ENCODE data around the gene ARHGEF4. TPM values are rescaled to one million over a fixed set of nuclear protein-coding genes. Genes with fewer than 3 reads are reported as not detected.

ARHGEF4 gene
- total RNA-seq, 1 experiment from 2014 or later: 0.06 TPM

- Histone ChIP-seq H3K27ac (no peak overlapping the region), H3K4me1 (no peaks in the 10 kb centered on the region), H3K4me3 (no peak overlapping the region), H3K9me3 (replicated peaks) (no peaks in the 10 kb centered on the region), H3K27me3 (peaks cover 9% of the 10 kb centered on the region), H3K36me3 (no peaks in the 10 kb centered on the region)
- no peak for DNase-seq
These were observed 12.0 kb downstream of the ARHGEF4 start for GRCh38 chr2:130848526-130849210.

DNA sequence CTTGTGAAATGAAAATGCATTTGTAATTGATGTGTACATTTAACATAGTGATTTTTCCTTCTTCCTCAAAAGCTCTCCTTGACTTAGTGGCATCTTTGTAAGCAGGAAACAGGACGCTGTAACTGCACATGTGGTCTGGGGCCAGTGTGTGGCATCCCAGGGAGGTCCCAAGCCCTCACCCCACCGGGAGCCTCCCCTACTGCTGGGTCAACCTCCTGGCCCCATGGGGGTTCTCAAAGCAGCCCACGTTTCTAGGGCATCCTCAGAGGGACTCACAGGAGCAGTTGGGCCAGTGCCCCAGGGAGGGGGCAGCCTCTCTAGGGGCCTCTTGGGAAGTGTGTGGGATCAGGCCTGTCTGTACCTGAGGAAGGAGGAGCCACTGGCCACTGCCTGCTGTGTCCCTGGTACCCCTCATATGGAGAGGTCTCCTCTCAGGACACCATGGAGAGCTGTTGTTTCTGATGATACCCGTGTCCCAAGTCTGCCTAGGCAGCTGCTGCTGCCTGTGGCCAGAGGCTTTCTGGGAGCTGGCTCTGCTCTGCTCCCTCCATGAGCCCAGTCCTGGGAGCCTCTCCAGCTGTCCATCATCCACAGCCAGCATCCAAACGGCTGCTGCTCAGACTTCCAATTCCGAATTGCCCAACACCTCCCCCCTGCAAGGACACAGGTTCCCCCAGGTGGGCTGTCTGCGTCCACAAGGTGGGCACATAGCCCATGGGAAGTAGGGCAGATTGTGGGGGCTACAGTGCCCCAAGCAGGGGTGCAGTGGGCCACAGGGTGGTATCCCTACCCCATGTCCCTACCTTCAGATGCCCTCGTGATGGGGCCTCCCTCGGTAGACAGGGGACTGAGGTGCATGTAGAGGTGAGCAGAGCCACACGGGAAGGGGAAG is 13.4 kb downstream of the ARHGEF4 start:
- H3K36me3 ChIP-seq: no peaks in the 10 kb centered on the region
- DNase-seq: no peak
- H3K4me1 ChIP-seq: no peaks in the 10 kb centered on the region
- no peak overlapping the region for H3K27ac ChIP-seq
- H3K4me3 ChIP-seq: no peak overlapping the region
- H3K27me3 ChIP-seq: peaks cover 9% of the 10 kb centered on the region
- no peaks in the 10 kb centered on the region for H3K9me3 ChIP-seq (replicated peaks)

DNA sequence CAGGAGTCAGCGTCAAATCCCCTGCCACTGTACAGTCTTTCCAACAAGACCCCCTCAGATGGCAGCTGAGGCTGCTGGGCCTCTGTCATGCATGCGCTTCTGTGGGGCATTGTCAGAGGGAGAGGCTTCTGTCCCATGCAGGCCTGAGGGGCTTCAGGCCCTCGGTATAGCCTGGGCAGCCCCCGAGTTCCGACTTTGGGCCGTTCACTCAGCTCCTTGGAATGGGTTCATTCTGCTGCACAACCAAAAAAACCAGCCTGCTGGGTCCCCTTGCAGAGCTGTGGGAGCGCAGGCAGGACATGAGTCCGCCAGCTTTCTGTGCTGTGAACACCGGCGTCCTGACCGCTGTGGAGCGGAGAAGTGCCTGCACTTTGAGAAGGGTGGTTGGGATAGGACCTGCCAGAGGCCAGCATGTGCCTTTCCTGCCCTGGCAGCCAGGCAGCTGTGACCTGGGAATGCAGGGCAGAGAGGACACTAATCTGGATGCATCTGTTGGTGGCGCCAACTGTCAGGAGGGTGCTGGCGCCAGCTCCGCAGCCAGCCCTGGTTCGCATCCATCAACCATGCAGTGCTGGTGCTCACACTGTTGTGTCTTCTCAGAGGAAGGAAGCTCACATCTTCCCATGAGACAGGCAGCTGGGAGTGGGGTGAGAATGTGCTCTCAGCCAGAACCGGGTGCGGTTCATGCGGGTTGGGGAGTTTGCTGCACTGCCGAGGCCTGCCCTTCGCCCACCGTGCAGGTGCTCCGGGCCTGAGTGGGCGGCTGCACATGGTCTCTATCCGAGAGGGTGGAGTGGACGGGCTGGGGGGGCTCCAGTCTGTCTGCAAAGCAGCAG is 14.3 kb downstream of the ARHGEF4 start:
- Histone ChIP-seq H3K9me3 (replicated peaks) (0 out of 2 replicates have a peak, but pooled peaks cover 2% of the 10 kb centered on the region), H3K36me3 (no peaks in the 10 kb centered on the region), H3K4me3 (no peak overlapping the region), H3K4me1 (no peaks in the 10 kb centered on the region), H3K27ac (no peak overlapping the region), H3K27me3 (peaks cover 7% of the 10 kb centered on the region)
- DNase-seq: no peak

DNA sequence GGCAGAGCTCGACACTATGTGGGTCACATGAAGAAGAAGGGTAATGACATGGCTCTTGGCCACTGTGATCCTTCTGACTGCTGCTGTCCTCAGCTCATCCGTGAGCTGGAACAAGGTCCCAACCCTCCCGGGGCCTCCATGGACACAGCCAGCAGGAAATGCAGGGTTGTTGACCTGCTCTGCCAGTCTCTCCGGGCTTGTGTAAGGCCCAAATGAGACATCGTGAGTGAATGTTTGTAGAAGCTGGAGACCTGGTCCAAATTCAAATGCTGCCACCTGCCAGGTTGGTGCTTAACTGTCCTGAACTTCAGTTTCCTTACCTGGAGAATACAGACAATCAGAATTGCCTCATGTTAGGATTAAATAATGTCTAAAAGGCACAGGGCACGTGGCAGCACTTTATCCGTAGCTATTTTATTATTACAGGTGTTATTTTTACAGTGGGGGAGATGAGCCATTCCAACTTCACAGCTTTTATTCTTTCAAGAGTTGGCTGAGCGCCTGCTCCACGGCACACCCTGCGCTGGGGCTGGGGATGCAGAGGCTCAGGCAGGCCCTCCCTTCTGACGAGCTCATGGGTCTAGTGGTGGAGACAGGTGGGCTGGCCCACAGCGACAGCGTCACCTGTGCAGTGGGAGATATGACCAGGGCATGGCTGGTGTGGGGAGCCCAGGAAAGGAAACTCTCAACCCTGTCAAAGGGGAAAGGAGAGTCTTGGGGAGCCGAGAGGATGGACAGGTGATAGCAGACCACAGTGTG is 15.1 kb downstream of the ARHGEF4 start:
- Histone ChIP-seq H3K4me3 (no peak overlapping the region), H3K4me1 (no peaks in the 10 kb centered on the region), H3K27me3 (peaks cover 4% of the 10 kb centered on the region), H3K27ac (no peak overlapping the region), H3K36me3 (no peaks in the 10 kb centered on the region), H3K9me3 (replicated peaks) (0 out of 2 replicates have a peak, but pooled peaks cover 2% of the 10 kb centered on the region)
- no peak for DNase-seq

- Histone ChIP-seq H3K4me1 (no peaks in the 10 kb centered on the region), H3K27ac (no peak overlapping the region), H3K27me3 (peaks cover 4% of the 10 kb centered on the region), H3K36me3 (no peaks in the 10 kb centered on the region), H3K4me3 (no peak overlapping the region), H3K9me3 (replicated peaks) (0 out of 2 replicates have a peak, but pooled peaks cover 2% of the 10 kb centered on the region)
- DNase-seq: no peak
These were observed 15.9 kb downstream of the ARHGEF4 start for GRCh38 chr2:130852521-130853115.

- Histone ChIP-seq H3K4me1 (no peaks in the 10 kb centered on the region), H3K36me3 (no peaks in the 10 kb centered on the region), H3K27me3 (peaks cover under 1% of the 10 kb centered on the region; the same call in 1 of the 2 replicates), H3K4me3 (no peak overlapping the region), H3K9me3 (replicated peaks) (0 out of 2 replicates have a peak, but pooled peaks cover 2% of the 10 kb centered on the region), H3K27ac (no peak overlapping the region)
- no peak for DNase-seq
These were observed 16.7 kb downstream of the ARHGEF4 start for GRCh38 chr2:130853391-130853790.

DNA sequence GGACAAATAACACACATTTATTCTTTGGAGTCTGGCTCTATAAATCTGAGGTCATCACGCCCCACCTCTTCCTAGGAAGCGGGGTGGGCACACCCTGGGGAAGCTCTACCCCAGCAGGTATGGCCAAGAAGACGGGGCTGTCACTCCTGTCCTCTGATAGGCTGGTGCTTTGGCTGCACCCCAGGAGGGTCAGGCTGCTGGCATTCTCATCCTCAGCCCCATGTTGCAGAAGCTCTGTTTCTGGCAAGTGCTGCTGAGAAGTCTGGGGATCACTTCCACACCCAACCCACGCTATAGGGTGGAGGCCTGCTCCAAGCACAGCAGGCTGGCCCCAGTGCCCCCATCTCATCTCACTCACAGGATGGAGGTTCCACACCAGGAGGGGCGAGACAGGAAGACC is 17.6 kb downstream of the ARHGEF4 start:
- Histone ChIP-seq H3K27ac (no peak overlapping the region), H3K4me1 (no peaks in the 10 kb centered on the region), H3K4me3 (no peak overlapping the region), H3K9me3 (replicated peaks) (0 out of 2 replicates have a peak, but pooled peaks cover 2% of the 10 kb centered on the region), H3K36me3 (no peaks in the 10 kb centered on the region), H3K27me3 (no peaks in the 10 kb centered on the region)
- DNase-seq: no peak

- H3K4me1 ChIP-seq: no peaks in the 10 kb centered on the region
- no peaks in the 10 kb centered on the region for H3K9me3 ChIP-seq (replicated peaks)
- H3K27ac ChIP-seq: no peak overlapping the region
- no peak for DNase-seq
- no peak overlapping the region for H3K4me3 ChIP-seq
- H3K27me3 ChIP-seq: no peaks in the 10 kb centered on the region
- no peaks in the 10 kb centered on the region for H3K36me3 ChIP-seq
These were observed 28.4 kb downstream of the ARHGEF4 start for GRCh38 chr2:130864830-130865800.

GRCh38 chr2:130869441-130870160 is 32.9 kb downstream of the ARHGEF4 start:
- H3K4me1 ChIP-seq: no peaks in the 10 kb centered on the region
- H3K36me3 ChIP-seq: no peaks in the 10 kb centered on the region
- no peaks in the 10 kb centered on the region for H3K9me3 ChIP-seq (replicated peaks)
- H3K27me3 ChIP-seq: no peaks in the 10 kb centered on the region
- no peak overlapping the region for H3K4me3 ChIP-seq
- no peak for DNase-seq
- H3K27ac ChIP-seq: no peak overlapping the region

DNA sequence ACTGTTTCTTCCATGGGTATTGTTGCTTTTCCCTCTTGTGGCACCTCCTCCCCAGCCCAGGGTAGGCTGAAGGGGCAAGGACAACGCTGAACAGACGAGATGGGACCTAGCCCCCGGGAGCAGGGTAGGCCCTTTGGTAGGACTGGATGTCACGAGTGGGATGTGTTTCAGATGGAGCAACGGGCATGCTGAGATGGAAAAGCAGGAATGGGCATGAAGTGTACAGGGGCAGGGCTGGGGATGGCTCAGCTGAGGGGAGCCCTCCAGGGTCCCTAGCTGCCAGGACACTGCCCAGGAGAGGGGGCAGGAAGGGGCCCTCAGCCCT is 33.4 kb downstream of the ARHGEF4 start:
- DNase-seq: no peak
- no peaks in the 10 kb centered on the region for H3K27me3 ChIP-seq
- no peaks in the 10 kb centered on the region for H3K36me3 ChIP-seq
- H3K4me3 ChIP-seq: no peak overlapping the region
- H3K4me1 ChIP-seq: no peaks in the 10 kb centered on the region
- H3K27ac ChIP-seq: no peak overlapping the region
- H3K9me3 ChIP-seq (replicated peaks): no peaks in the 10 kb centered on the region

GRCh38 chr2:130870779-130871178 is 34.1 kb downstream of the ARHGEF4 start:
- no peaks in the 10 kb centered on the region for H3K27me3 ChIP-seq
- H3K4me1 ChIP-seq: no peaks in the 10 kb centered on the region
- H3K27ac ChIP-seq: no peak overlapping the region
- DNase-seq: no peak
- no peaks in the 10 kb centered on the region for H3K36me3 ChIP-seq
- H3K4me3 ChIP-seq: no peak overlapping the region
- no peaks in the 10 kb centered on the region for H3K9me3 ChIP-seq (replicated peaks)

GRCh38 chr2:130871843-130872740 is 35.4 kb downstream of the ARHGEF4 start:
- DNase-seq: no peak
- Histone ChIP-seq H3K4me3 (no peak overlapping the region), H3K27ac (no peak overlapping the region), H3K4me1 (no peaks in the 10 kb centered on the region), H3K9me3 (replicated peaks) (no peaks in the 10 kb centered on the region), H3K27me3 (no peaks in the 10 kb centered on the region), H3K36me3 (no peaks in the 10 kb centered on the region)

Measured in SJCRH30 (cell line).